Left kidney (tissue), 1 donor: ENCODE results near the gene ZNF512B. TPM values are rescaled to one million over a fixed set of nuclear protein-coding genes. Genes with fewer than 3 reads are reported as not detected.

Source experiments
- polyA plus RNA-seq: library from polyadenylated mRNA; unstranded; fragments of 120-200 nt; gene quantifications from one replicate; pipeline ENCODE4 v1.2.1, GENCODE V29; 2013; ENCODE audit not compliant: insufficient read length

The ZNF512B gene
- polyA plus RNA-seq, 1 donor, result 24.7 TPM

Other genes starting within 250 kb of the ZNF512B start
- 4.3 TPM for gene LIME1, start 233.3 kb downstream of the ZNF512B start, polyA plus RNA-seq
- 73.0 TPM for gene SLC2A4RG, start 230.2 kb downstream of the ZNF512B start, polyA plus RNA-seq
- gene ZBTB46, start 138.7 kb downstream of the ZNF512B start, polyA plus RNA-seq, result 16.7 TPM
- gene ABHD16B, start 108.4 kb downstream of the ZNF512B start, polyA plus RNA-seq, result not detected
- 84.6 TPM for gene TPD52L2, start 104.7 kb downstream of the ZNF512B start, polyA plus RNA-seq
- 26.4 TPM for gene DNAJC5, start 74.8 kb downstream of the ZNF512B start, polyA plus RNA-seq
- gene UCKL1, start 13.5 kb downstream of the ZNF512B start, polyA plus RNA-seq, result 51.0 TPM
- 7.5 TPM for gene SAMD10, start 9.7 kb upstream of the ZNF512B start, polyA plus RNA-seq
- gene PRPF6, start 11.2 kb upstream of the ZNF512B start, polyA plus RNA-seq, result 81.6 TPM
- gene C20orf204, start 66.3 kb upstream of the ZNF512B start, polyA plus RNA-seq, result 0.95 TPM
- 4.5 TPM for gene SOX18, start 79.7 kb upstream of the ZNF512B start, polyA plus RNA-seq
- gene TCEA2, start 93.3 kb upstream of the ZNF512B start, polyA plus RNA-seq, result 74.7 TPM
- 3.6 TPM for gene RGS19, start 109.6 kb upstream of the ZNF512B start, polyA plus RNA-seq
- 1.1 TPM for gene OPRL1, start 110.2 kb upstream of the ZNF512B start, polyA plus RNA-seq
- gene LKAAEAR1, start 114.5 kb upstream of the ZNF512B start, polyA plus RNA-seq, result not detected
- not detected for gene NPBWR2, start 137.6 kb upstream of the ZNF512B start, polyA plus RNA-seq
- 0.33 TPM for gene MYT1, start 194.5 kb upstream of the ZNF512B start, polyA plus RNA-seq